ENCODE measurements around the gene EPS15.

The EPS15 gene

DNA sequence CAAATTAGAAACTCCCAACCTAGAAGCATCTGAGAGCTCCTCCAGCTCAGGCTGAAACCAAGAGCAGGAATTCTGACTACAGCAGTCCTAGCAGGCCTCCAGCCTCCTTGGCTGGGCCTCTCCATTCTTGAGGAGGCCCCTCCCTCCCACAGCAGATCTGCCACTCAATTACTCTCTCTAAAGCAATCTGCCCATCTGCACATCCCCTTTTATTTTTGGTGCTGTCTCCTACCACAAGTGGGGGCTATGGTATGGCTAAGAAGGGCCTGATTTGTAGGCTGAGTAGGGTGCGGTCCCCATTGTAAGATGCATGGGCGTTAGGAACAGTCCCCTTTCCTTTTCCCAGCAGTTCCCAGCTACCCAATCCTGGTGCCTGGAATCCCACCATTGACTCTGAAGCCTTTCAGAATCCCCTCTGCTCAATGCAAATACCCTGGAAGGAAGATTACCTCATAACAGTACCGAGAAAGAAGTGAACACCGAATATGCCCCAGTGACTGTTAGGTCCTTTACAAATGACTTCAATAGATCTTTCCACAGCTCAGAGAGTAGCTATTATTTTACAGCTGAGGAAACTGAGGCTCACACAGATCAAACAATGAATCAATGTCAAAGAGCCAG is 177.1 kb downstream of the EPS15 start:
- TF ChIP-seq, protein P1, sequence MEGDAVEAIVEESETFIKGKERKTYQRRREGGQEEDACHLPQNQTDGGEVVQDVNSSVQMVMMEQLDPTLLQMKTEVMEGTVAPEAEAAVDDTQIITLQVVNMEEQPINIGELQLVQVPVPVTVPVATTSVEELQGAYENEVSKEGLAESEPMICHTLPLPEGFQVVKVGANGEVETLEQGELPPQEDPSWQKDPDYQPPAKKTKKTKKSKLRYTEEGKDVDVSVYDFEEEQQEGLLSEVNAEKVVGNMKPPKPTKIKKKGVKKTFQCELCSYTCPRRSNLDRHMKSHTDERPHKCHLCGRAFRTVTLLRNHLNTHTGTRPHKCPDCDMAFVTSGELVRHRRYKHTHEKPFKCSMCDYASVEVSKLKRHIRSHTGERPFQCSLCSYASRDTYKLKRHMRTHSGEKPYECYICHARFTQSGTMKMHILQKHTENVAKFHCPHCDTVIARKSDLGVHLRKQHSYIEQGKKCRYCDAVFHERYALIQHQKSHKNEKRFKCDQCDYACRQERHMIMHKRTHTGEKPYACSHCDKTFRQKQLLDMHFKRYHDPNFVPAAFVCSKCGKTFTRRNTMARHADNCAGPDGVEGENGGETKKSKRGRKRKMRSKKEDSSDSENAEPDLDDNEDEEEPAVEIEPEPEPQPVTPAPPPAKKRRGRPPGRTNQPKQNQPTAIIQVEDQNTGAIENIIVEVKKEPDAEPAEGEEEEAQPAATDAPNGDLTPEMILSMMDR (IDR thresholded peaks at IDR 0.05; ENCODE audit: low read depth, low read length) = no peak
- no peak overlapping the region for H3K4me3 ChIP-seq (ENCODE audit: low read depth, low read length)

DNA sequence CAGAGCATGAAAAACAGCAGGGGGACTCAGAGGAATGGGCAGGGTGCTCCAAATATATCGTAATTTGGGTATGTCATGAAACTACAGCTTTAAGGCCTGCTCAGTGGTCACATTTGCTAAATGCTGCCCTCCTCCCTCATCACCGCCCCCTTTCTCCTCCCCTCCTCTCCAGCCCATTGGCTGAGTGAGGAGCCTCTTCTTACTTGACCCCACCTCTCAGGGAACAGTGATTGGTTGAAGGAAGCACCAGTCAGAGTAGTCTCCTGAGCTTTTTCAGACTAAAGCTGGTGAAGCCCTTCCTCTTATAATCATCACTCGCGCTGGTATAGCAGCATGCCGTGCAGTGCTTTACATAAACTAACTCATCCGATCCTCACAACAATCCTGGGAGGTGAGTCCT is 178.7 kb downstream of the EPS15 start:
- TF ChIP-seq, protein P1 (IDR thresholded peaks at IDR 0.05; ENCODE audit: low read depth, low read length) = no peak
- no peak overlapping the region for H3K4me3 ChIP-seq (ENCODE audit: low read depth, low read length)

DNA sequence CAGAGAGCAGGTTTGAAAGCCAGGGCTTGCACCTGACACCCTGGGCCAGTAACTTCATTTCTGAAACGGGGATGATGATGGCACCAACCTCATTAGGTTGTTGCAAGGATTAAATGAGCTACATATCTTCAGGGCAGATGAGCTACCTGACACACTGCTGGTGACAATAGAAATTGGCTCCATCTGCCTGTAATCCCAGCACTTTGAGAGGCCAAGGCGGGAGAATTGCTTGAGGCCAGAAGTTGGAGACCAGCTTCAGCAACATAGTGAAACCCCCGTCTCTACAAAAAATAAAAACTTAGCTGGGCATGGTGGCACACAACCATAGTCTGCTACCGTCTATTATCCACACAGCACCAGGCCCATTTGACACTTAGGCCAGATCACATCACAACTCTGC is 182.4 kb downstream of the EPS15 start:
- TF ChIP-seq, protein P1 (IDR thresholded peaks at IDR 0.05; ENCODE audit: low read depth, low read length) = no peak
- no peak overlapping the region for H3K4me3 ChIP-seq (ENCODE audit: low read depth, low read length)

DNA sequence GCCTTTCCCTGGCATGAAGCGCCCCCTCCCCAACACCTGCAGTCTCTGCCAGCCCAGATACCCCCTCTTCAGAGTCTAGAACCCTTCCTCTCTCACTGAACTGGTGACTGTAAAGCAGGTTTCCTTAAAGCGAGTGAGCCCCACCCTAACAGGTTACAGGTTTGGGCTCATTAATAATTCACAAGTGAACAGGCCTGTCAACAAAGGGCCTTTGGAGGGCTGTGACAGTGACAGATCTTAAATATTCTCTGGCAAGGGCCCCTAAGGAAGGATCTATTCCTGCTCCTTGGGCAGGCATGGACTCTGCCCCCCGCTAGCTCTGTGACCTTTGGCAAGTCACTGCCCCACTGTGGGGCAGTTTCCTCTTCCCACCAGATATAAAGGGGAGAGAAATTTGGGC is 183.1 kb downstream of the EPS15 start:
- TF ChIP-seq, protein P1 (IDR thresholded peaks at IDR 0.05; ENCODE audit: low read depth, low read length) = no peak
- H3K4me3 ChIP-seq (ENCODE audit: low read depth, low read length) = no peak overlapping the region

DNA sequence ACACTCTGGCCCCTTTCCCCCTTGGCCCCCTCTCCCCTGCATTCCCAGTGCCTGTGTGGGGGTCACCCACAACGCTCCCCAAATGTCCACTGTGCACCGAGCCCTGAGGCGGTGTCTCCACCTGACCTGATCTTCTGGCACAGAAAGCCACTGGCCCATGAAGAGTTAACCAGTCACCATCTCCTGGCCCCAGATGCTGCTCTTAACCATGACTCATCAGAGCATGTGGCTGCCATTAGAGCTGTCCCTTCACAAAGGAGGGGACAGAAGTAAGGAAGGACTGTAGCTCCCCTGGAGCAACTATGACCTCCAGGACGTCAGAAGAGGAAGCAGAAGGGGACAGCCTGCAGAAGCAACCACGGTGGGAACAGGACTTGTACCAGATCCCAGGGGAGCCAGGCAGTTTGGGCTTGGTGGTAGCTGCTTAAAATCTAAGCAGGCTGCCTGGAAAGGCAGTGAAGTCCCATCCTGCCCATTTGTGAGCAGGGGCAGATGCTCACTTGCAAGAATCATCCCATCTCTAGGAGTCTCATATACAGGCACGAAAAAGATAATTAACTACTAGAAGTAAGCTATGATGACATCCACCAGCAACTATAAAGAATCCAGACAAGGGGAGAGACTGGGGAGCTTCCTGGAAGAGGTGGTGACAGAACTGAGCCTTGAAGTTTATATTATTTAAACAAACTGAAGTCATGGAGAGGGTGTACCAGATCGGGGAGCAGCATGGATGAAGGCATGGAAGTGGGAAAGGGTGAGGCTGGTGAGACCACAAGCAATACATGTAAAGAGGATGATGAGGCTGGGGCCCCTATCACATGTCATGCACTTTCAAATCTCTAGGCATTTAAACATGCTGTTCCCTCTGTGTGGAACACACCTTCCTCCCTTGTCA is 187.6 kb downstream of the EPS15 start:
- H3K4me3 ChIP-seq (ENCODE audit: low read depth, low read length) = no peak overlapping the region
- TF ChIP-seq, protein P1 (IDR thresholded peaks at IDR 0.05; ENCODE audit: low read depth, low read length) = no peak

DNA sequence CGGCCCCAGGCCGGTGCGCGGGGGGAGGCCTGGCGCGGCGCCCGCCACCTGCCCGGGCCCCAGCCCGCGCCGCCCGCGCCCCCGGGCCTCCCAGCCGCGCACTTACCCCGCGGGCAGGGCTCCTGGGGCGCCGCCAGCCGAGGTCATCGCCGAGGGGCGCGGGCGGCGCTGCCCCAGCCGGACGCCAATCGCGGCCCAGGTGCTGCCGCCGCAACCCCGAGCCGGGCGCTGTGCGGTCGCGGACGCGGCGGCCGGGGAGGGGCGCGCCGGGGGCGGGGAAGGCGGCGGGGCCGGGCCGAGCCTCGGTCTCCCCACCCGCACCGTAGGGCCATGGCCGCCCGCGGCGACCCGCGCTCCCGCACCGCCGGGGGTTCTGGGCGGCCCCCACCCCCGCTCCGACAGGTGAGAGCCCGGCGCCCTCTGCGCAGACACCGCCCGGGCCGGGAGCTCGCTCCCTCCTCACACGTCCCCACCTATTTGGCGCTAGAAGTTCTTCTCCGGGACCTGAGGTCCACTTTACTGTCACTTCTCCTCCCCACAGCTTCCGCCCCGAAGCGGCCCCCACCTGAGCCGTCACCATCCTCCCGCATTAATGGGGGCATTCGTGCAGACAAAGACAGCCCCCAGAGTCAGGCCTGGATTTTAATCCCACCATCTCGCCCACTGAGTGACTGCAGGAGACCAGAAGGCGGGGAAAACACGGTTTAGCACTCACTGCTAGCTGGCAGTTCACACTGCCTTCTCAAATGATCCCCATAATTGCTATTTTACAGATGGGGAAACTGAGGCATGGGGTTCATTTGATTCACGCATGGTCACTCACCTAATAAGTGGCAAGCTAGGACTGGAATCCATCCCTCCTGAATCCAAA is 188.5 kb downstream of the EPS15 start, which contains the start of gene TTC39A:
TTC39A (minus strand) TSS at position 232 of the 871 bp plus-strand sequence; CDS start at position 147, 85 bp downstream.
- peak within 1 kb of the TSS; percentile 44 for H3K4me3 ChIP-seq (ENCODE audit: low read depth, low read length)
- TF ChIP-seq, protein P1 (IDR thresholded peaks at IDR 0.05; ENCODE audit: low read depth, low read length) = no peak
